NOMO-1 treated with dmso at 0.1 percent for 144 hours (cell line): Measurements from ENCODE around the gene SUCLG2.
A peak's percentile ranks its signal among the peaks of the same experiment; 100 is the strongest.

Experiments
- DNase-seq: peaks from one replicate; lab custom pipeline; 2025; ENCODE audit not compliant: unreplicated experiment; lab: John Stamatoyannopoulos, UW

Gene SUCLG2

DNA sequence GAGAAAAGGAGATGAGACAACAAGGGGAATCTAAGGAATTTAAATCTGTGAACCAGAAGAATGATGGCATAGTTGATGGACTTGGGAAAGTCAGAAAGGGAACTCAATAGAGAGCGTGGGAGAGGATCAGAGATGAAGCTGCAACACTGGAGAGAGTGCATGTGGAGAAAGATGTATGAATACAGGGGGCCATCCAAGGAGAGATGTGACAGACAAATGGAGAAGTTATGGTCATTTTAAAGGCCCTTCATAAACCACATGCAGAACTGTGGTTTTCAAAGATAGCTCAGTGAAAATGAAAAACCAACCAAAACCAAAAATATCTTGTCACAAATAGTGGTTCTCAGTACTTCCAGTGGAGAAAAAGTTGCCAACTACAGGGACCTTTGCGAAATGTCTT lies 265.2 kb downstream of the SUCLG2 start:
- peak; percentile 20 for DNase-seq

DNA sequence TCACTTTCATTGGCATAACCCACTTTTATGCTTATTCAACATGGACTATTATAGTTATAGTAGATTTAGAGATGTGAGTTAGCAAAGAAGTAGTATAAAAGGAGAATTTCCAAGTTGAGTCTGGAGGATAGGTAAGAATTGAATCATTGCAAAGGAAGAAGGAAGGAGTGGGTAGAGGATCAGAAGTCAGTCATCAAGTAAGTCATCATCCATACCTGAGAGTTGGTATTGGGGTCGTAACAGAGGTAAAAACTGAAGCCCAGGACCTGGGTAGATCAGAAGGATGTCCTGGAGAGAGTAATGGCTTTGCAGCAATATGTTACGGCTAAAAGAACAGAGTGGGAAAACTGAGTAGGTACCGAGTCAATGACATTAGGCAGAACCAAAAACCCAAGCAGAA lies 265.7 kb downstream of the SUCLG2 start:
- no peak for DNase-seq

DNA sequence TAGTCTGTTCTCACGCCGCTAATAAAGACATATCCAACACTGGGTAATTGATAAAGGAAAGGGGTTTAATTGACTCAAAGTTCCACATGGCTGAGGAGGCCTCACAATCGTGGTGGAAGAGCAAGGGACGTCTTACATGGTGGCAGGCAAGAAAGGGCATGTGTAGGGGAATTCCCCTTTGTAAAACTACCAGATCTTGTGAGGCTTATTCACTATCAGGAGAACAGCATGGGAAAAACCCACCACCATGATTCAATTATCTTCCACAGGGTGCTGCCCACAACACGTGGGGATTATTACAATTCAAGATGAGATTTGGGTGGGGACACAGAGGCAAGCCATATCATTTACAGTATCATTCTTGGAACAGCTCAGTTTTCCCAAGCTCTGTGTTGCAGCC lies 268.0 kb downstream of the SUCLG2 start:
- no peak for DNase-seq

DNA sequence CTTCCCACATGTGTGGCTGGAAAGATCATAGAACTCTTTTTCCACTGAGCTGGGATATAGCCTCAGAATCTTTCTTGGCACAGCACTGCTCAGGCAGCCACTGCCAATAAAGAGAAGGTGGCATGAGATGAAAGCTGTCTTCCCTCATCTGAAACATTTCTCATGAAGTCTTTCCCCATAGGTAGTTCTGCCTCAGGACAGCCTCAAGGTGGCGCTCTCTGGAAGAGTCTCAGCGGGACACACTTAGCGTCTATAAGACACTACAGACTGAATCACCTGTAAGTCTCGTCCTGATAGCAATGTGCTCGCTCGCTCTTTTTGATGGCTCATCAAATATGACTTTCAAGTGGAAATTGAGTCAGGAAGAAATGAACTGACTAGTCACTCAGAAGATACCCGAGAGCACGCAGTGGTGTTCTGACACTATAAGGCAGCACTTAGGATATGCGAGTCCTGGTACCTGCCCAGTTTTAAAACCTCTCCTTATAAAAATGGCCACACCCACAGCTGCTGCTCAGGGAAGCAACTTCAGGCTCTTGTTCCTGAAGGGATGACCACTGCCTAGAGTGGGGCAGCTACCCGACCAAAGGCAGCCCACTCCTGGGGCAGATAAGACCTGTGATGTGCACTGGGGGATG lies 269.5 kb downstream of the SUCLG2 start:
- no peak for DNase-seq

DNA sequence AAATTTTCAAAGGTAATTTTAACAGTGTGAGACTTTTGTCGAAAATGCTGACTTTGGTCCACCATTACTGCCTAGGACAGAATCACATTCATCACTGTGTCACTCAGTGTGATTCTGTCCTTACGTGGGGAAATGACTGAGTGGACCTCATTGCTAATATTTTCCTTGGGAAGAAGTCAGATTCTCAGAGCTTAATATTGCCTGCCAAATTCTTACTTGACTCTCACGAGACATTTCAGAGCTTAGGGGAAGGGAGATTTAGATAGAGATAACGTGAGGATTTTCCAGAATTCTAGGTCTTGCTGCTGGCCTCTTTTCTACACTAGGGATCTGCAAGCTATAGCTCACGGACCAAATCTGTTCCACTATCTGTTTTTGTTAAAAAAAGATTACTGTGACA lies 270.4 kb downstream of the SUCLG2 start:
- DNase-seq = no peak

DNA sequence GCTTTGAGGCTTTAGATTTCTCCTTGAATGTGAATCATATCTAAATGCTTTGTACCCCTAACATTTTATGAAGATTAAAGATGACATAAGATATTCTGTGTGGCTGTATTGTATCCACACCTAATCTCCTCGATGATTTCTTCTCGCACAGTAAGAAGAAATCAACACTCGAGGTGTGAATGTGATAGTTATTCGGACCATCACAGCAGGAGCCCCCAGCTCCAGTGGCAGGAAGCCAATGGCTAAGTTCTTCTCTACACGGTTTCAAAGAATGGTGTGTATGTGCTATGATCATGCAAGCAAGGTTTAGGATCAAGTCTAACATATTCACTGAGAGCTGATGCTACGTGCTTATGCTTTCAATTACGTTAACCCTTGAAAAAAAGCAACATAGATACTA lies 271.0 kb downstream of the SUCLG2 start:
- DNase-seq = no peak

DNA sequence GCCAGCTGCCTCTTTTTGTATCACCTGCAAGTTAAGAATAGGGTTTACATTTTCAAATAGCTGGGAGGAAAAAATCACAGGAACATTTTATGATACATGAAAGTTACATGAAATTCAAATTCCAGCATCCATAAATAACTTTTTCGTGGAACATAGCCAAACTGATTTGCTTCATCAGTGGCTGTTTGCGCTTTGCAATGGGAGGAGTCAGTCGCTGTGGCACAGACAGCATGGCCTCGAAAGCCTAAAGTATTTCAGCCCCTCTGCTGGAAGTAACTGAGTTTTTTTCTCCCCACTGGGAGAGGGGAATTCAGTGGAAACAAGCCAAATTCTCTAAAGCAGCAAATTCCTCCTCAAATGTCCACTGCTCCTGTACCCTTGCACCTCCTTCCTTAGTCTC lies 271.9 kb downstream of the SUCLG2 start:
- DNase-seq = no peak

DNA sequence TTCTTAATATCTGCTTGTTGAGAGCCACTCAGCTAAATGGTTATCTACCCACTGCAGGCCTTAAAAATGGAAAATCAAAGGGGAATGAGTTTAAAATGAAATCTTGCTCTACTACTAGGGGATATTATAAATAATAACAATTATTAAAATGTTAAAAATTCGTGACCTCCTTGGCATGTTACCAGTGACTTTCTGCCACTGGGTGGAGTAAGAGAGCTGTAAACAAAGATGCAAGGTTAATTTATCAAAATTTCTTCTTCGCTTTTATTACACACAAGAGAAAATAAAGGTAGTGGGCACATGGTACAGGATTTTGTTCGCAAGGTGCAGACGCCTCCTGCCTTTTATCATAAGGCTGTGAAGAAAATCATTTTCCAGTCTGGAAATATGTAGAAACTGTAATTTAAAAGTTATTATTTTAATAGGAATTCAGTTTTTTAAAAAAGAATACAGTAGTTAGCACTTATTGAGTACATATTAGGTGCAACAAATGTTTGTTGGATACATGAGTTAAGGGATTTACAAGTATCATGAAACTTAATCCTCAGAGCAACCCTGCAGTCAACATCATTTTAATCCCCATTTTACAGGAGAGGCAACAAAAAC lies 272.6 kb downstream of the SUCLG2 start:
- no peak for DNase-seq

DNA sequence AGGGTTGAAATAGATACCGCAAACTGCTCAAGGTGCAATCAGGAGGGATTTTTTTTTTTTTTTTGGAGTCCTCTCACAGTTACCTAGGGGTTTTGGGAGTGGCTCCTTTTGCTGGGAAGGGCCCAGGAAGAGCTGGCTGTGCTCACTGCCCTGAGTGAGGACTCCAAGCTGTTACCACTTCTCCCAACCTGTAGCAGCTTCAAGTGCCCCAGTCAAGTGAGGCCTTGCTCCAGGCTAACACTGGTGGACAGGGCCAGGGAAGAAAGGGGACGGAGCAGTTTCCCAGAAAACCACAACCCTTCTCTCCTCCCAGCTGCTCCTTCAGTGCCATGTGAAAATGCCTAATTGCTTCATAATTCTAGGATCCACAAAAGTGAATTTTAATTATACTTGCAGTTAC lies 274.3 kb downstream of the SUCLG2 start:
- DNase-seq = no peak

DNA sequence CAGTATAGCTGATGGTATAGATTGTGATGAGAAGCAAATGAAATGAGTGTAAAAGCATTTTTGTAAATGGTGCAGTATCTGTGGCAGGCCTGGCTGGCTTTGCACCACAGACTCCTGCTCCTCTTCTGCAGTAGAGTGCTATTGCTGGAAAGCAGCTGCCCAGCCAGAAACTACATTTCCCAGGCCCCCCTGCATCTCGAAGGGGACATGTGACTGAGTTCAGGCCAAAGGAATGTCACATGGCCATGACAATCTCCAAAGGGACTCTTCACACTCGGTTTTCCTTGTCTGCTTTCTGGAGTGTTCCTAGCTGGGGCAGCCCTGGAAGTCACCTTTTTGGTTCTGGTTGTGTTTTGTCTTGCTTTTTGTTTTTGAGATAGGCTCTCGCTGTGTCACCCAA lies 277.1 kb downstream of the SUCLG2 start:
- DNase-seq = no peak

DNA sequence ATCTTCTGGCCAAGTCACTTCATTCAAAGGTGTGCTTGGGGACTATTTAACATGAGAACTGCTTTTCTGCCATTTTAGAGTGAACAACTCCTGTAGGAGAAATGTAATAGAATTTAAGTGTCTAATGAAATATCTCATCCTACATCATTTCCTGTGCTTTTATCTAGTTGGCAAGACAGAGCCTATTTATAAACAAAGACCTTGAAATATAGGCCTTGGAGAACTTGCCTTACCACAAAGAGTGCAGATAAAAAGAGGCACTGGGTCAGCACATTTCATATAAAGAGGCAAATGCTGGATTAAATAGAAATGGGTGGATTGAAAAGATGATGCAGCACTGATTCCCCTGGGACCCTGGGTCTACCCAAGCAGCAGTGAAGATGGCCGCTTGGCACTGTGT lies 278.0 kb downstream of the SUCLG2 start:
- DNase-seq = no peak

DNA sequence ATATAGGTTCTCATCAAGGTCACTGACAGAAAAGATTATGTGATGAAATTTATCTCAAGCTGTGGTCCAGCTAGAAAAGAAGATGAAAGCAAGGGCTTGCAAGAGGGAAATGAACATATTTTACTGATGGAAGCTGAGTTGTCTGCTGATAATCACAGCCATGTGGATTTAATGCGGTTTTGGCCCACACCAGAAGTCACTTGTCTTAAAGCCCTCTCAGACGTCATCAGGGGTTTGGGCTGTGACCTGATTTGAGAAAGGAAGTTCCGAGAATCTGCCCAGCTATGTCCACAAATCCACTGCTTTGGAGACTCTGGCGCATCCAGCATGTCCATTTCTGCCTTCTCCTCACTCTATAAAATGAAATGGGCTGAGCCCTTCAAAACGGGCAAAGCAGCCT lies 278.4 kb downstream of the SUCLG2 start:
- DNase-seq = no peak

DNA sequence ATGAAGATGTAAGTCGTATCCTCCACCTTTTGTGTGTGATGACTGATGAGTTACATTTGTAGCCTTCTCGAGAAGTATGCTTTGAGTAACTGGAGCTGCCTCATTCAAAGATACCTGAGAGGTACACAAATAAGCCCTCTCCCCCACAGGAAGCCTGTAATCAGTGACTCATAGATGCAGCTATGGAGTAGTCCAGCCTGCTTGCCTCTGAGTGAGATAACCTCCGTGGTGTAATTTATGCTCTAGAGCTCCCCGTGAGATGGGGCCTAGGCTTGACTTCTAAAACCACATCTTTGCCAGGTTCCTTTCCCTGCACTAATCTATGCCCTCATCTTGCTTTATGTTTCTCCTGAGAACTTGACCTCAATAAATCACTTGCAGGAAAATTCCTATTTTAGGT lies 291.7 kb downstream of the SUCLG2 start:
- DNase-seq = no peak

DNA sequence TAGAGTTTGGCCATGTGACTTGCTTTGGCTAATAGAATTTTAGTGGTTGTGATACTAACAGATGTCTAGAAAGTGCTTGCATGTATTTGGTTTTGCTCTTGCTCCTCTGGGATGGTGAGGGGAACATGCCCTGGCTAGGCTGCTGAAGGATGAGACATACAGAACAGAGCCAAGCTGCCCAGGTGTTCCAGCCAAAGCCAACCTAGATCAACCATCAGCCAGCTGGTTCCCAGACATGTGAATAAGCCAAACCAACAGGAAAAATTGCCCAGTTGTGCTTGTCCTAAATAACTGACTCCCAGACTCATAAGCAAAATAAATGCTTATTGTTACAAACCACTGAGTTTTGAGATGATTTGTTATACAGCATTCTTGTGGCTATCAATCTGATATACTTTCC lies 292.6 kb downstream of the SUCLG2 start:
- DNase-seq = no peak

DNA sequence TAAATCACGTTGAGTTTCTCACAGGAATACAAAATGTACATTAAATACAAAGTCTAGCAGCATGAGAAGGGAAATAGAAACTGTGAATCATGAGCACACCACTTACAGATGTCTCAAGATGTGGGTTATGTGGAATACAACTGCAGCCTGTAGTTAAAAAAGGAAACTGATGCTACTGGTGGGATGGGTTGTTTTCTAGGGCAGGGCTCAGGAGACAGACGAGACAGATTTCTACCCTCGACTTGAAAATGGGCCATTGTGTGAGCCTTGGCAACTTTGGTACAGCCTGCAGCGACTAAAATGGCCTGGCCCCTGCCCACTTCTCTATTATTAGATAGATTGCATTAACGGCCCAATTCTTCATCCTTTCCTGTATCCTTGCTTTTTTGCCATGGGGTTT lies 293.1 kb downstream of the SUCLG2 start:
- DNase-seq = no peak

DNA sequence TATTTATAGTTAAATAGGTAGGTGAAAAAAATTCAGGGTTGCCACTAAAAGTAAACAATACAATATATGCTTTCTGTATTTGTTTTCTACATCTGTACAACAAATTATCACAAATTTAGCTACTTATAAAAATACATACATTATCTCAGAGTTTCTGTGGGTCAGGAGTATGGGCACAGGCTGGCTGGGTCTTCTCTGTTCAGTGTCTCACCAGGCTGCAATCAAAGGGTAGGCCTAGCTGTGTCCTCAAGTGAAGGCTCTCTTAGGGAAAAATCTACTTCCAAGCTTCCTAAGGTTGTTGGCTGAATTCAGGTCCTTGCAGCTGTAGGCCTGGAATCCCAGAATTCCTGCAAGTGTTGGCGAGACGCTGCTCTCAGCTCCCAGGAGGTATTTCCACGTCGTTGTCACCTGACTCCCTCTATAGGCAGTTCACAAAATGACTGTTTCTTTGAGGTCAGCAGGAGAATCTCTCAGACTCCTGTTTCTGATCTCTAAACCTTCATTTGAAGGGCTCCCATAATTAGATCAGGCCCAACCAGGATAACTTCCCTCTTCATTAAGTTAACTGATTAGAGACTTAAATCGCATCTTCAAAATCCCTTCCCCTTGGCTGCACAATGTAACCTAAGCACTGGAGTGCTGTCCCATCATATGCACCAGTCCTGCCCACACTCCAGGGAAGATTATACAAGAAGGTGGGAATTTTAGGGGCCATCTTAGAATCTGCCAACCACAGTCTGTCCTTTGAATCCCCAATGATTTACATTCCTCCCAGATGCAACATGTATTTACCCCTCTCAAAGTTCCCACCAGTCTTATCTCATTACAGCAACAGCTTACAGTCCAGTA lies 296.6 kb downstream of the SUCLG2 start:
- no peak for DNase-seq

DNA sequence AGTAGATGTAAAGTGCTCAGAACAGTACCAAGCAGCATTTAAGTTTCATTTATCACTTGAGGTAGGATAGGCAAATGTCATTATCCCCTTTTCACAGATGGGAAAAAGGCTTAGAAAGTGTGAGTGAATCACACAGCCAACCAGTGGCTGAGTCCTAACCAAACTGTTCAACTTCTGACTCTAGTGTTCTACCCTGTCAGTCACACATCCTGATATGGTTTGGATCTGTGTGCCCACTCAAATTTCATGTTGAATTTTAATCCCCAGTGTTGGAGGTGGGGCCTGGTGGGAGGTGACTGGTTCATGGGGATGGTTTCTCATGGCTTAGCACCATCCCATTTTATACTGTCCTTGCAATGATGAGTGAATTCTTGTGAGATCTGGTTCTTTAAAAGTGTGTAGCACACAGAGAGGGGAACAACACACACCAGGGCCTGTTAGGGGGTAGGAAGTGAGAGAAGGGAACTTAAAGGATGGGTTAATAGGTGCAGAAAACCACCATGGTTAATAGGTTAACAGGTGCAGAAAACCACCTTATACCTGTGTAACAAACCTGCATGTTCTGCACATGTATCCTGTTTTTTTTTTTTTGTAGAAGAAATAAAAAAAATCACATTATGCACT lies 304.7 kb downstream of the SUCLG2 start:
- DNase-seq = no peak

DNA sequence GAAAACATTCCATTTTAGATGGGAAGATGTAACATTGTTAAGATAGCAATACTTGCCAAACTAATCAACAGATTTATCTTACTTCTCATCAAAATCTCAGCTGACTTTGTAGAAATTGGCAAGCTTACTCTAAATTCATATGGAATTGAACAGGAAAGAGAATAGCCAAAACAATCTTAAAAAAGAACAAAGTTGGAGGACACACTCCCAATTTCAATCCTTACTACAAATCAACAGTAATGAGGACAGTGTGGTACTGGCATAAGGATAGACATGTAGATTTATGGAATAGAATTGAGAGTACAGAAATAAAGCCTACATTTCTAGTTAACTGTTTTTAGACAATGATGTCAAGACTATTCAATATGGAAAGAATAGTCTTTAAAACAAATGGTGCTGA lies 308.3 kb downstream of the SUCLG2 start:
- DNase-seq = no peak

DNA sequence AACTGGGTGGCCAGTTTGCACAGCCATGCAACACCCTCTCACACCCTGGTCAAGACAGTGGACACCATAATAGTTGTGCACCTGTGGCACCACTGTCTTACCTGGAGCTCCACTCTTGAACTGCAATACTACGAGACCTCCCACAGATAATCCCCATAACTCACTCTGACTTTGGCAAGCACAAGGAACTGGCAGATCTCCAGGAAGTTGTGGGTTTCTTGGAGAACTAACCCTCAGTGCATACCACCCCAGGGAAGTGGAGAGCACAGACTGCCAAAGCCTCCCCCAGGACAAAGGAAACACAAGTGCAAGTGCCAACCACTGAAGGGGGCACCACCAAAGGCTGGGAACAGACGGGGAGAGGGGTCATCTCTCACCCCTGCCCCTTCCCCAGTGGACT lies 318.6 kb downstream of the SUCLG2 start:
- no peak for DNase-seq

DNA sequence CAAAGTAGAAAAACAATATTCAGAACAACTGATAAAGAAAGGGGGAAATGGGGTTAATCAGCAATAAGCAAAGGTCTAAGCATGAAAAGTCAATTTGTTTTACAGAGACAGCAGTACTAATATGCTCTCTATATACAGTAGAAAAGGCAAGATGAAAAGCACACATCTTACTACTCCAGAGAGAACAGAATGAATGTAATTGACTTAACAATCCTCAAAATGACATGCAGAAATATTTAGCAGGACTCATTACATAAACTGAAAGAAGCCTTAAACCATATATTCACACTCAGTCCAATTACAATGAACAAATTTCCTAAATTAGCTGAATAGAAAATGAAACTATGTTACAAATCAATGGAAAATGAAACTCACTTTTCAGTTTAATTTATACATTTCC lies 319.8 kb downstream of the SUCLG2 start:
- no peak for DNase-seq

DNA sequence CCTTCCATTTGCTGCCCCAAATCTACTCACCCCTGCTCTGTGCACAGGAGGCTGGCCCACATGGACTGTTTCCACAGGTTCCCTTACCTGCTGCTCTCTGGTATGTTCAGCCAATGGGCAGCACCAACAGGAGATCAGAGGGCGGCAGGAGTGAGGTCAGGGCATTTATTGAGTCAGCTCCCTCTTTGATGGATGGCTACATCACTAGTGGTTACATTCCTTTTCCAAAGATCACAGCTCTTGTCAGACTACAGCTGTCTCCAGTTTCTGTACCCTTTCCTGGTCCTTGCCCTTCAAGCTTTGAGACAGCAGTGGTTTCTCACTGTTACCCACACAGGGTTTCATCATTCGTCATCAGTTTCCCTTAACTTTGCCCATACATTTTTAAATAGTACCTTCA lies 325.1 kb downstream of the SUCLG2 start:
- DNase-seq = no peak

DNA sequence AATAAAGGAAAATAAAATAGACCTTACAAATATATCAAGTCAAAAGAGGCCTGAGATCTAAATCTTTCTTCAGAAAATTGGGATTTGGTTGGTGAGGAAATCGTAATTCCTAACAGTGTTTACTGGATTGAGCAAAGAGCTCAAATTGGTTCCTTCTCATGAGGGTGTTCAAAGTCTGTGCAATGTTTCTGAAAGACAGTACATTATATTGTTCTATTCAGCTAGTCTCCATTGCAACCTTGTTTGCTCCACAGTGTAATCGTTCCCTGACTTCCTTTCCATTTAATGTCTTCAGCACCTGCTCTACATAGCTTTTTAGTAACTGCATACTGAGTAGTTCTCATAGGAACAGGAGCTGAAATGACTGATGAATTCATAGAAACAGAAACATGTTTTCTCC lies 326.8 kb downstream of the SUCLG2 start:
- DNase-seq = no peak
